VCaP (cell line): ENCODE data around the gene MICALL2.

Experiments used
- H3K27ac ChIP-seq: fragments of 450-650 bp; 2 replicates; pipeline ENCODE4 v1.5.1; 2017
- CTCF ChIP-seq: fragments of 450-650 bp; conservative IDR thresholded peaks from 2 replicates; pipeline ENCODE4 v1.5.1; 2017; ENCODE audit warnings: mild to moderate bottlenecking, moderate library complexity

Gene MICALL2

DNA sequence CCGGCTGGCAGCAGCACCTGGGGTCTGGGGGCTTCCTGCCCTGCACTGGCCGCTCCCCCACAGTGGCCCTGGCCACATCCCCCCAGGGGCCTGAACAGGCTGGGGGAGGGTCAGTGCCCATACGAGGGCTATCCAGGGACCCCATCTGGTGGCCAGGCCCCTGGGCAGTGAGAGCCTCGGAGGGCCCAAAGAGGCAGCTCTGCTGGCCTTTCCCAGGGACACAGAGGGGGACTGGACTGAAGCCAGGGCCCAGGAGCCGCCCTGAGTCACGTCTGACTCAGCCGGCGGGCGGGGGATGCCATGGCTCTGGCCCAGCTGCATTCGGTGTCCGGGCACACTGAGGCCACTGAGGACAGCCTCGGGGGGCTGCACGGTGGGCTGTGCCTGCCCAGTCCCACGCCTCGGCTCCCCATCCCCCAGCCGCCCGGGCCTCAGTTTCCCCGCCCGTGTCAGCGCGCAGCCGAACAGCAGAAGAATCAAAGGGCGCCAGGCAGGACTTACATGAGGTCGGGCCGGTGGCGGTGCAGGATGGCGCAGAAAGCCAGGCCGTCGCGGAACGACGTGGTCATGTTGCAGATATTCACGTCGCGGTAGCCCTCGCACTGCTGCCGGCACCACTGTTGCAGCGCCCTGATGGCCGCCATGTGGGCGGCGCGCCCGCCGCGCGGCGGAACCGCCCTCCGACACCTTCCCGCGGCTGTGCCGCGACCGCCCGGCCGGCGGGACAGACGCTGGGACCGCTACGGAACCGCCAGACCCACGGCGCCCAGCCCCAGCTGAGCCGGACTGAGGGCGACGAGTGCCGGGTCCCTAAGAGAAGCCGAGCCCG is at the start of gene MICALL2:
Gene MICALL2, minus strand, starts transcription at position 788 of the 829 bp plus-strand sequence. Its CDS starts 144 bp downstream, at position 644.
- peak within 1 kb of the TSS; percentile 65 for H3K27ac ChIP-seq
- TF ChIP-seq CTCF: no peak

DNA sequence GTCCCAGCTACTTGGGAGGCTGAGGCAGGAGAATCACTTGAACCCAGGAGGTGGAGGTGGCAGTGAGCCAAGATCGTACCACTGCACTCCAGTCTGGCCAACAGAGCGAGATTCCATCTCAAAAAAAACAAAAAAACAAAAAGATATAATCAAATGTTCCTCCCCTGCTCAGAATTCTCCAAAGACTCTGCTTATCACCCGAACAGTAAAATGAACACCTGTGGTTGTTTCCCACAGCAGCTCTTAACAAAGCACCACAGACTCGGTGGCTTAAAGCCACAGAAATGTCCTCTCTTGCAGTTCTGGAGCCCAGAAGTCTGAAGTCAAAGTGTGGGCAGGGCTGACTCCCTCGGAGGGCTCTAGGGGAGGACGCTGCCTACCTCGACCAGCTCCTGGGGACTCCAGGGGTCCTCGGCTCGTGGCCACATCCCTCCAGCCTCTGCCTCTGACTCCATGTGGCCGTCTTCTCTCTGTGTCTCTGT is 49.0 kb upstream of the MICALL2 start:
- TF ChIP-seq CTCF: no peak
- H3K27ac ChIP-seq: no peak overlapping the region

DNA sequence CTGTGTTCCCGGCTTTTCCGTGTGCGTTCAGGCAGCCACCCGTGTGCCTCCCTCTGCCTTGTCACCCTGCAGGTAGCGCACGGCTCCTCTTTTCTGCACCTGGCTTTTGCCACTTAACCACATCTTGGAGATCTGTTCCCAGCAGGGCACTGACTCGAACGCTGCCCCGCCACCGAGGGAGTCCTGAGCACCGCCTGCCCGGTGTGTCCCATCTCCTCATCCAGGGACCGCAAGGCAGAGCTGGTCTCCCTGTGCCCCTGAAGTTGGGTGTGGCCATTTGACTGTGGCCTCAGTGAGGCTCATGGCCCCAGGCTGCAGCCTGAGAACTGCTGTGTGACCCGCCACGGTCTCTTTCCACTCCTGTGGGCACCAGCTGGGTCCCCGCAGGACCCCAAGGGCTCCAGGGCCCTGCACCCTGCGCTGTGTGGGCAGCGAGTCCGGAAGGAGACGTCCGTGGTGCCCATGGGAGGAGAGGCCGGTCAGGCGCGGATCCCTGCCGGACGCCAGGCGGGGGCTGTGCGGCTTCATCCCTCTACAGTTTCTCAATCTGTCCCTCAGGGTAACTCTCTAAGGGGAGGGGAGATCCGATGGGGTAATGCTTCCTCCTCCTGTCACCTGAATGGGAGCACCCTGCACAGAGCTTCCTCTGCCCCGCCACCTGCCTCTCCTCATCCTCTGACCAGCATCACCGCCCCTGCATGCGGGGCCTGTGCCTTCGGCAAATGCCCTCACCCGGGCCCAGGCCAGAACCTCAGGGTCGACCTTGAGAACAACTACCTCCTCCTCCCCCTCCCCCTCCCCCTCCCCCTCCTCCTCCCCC is 46.7 kb upstream of the MICALL2 start:
- no peak for TF ChIP-seq CTCF
- peak overlapping the region; percentile 79; the same call in 1 of the 2 replicates for H3K27ac ChIP-seq

DNA sequence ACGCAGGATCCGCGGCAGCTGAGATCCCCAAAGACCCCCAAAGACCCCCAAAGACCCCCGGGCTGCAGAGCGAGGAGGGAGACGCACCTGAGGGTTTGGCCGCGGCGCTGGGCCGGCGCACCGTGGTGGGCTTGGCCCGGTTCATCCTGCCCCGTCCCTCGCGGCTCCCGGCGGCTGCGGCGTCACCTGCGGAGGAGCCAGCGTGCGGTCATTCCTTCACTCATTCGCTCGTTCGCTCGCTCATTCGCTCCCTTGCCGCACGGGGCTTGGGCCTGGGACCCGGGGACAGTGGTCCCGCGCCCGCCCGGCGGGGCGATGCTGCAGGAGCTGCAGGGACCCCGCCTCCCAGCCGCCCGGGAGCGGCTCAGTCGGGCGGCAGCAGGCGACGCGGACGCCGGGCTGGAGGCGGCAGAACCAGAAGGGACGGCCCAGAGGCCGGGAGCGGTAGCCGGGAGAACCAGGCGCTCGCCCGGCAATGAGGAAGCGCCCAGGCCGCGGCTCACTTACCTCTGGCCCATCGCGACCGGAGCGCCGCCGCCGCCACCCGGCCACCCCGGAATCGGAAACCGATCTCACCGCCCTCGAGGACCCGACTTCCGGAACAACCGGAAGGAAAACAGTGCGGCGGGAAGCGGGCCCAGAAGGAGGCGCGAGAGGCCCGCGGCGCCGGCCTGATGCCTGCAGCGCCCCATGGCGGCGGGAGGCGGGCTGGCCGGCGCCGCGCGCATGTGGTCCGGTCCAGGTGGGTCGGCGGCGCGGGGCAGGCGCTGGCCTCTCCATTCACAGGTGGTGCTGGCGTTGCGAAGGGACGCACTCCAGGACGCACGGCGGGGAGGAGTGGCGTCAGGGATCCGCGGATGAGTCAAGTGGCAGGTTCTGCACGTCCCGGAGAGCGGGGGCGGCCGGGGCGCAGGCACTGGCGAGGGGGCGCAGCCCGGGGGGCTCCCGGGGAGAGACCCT is 44.8 kb upstream of the MICALL2 start, which contains the start of gene INTS1:
Gene INTS1, minus strand, starts transcription at position 574 of the 960 bp plus-strand sequence. Its CDS starts 429 bp downstream, at position 145.
- peak; percentile 95 for TF ChIP-seq CTCF
- peak within 1 kb of the TSS; percentile 79 for H3K27ac ChIP-seq

DNA sequence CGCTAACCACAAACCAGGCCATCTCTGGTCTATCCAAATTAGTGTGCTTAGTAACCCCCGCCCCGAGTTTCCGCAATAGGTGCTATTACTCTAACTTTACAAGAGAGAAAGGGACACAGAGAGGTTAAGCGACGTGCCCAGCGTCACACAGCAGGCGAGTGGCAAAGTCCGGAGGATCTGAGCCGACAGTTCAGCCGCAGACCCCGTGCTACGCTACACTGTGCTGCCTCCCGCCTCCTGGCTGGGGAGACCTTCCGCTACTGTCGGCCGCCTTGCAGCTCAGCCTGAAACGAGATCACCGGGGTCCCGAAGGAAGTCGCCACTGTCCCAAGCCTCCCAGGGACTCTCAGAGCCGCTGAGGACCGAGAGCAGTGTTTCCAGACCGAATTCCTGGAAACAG is 44.1 kb upstream of the MICALL2 start:
- no peak for TF ChIP-seq CTCF
- H3K27ac ChIP-seq: peak overlapping the region; percentile 79; the same call in 1 of the 2 replicates

GRCh38 chr7:1502845-1503244 is 43.6 kb upstream of the MICALL2 start:
- H3K27ac ChIP-seq: peak overlapping the region; percentile 79; the same call in 1 of the 2 replicates
- TF ChIP-seq CTCF: no peak
